Urinary bladder (tissue), 4 donors: ENCODE measurements around the gene CTSS. TPM values are rescaled to one million over a fixed set of nuclear protein-coding genes. Genes with fewer than 3 reads are reported as not detected.
"Not testable (repeated sequence)": the region's sequence is repeated elsewhere in the genome, so short reads cannot be mapped to it uniquely, and the experiment has no call there.

ENCODE experiments used
- DNase-seq: peaks from one replicate; pipeline ENCODE4 v3.0.0-alpha.2; 2015; ENCODE audit errors: extremely low spot score
- H3K27ac ChIP-seq: one replicate; pipeline ENCODE4 v1.5.1; 2013; ENCODE audit warnings: low read depth, mild to moderate bottlenecking, moderate library complexity
- H3K36me3 ChIP-seq: one replicate; pipeline ENCODE4 v1.6.1; 2013; ENCODE audit warnings: mild to moderate bottlenecking, moderate library complexity; ENCODE audit not compliant: insufficient read depth
- H3K4me1 ChIP-seq: one replicate; pipeline ENCODE4 v1.6.1; 2013; ENCODE audit warnings: mild to moderate bottlenecking, moderate library complexity; ENCODE audit not compliant: insufficient read depth
- H3K4me3 ChIP-seq: one replicate; pipeline ENCODE4 v1.5.1; 2013; ENCODE audit warnings: low read depth, low read length
- WGBS: extraction: QIAGEN DNeasy Blood & Tissue Kit; methylation state at CpG from one replicate; pipeline ENCODE4 v1.1.7; 2013; 5-methylcytosine and 5-hydroxymethylcytosine counted together
- polyA plus RNA-seq: library from polyadenylated mRNA; stranded (reverse); fragments of 200-250 nt; gene quantifications from one replicate; pipeline ENCODE4 v1.2.3, GENCODE V29; 2013
- total RNA-seq: library from RNA; depleted of rRNA; stranded (reverse); fragments of >200 nt; gene quantifications from one replicate; pipeline ENCODE4 v1.2.3, GENCODE V29; 2014
- donor health status: healthy with polysubstance abuse.
- donor health status: healthy.

CTSS gene
- total RNA-seq (44.8 TPM), polyA plus RNA-seq (58.2 TPM)

DNA sequence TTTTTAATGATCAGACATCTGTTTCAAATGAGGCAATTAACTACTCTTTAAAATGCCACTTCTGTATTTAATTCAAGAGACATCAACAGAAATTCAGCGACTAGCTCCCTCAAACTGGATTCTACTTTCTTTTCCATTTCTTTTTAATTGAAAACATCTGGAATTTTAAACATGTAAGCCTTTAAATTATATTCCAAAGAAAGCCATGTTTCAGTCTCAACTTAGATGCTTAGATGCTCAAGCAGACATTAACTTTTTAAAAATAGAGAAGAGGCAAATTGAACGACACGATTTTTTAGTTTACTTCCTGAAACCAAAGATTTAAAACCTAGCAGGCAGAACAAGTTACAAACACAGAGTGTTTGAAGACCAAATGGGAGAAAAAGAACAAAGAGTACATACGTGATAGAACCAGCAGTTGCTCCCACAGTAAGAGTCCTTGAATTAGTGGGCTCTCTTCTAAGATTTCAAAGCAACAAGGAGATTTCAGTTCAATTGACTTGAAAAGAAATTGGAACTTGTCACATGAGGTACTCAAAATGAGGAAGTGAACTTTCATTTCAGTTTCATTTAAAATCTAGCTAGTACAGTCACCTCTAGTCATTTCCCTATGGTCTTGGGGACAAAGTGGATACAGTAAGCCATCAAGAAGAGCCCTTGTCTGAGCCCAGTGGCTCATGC lies at the start of gene CTSS:
TSS of gene CTSS (minus strand) at position 483 of the 681 bp plus-strand sequence. CDS start 1,015 bp downstream, outside the sequence.
- Histone ChIP-seq H3K27ac (peak within 1 kb of the TSS; percentile 85), H3K36me3 (peaks cover 2% of the 10 kb centered on the region), H3K4me1 (peaks cover 2% of the 10 kb centered on the region), H3K4me3 (peak within 1 kb of the TSS; percentile 40)
- WGBS, result 17% methylated on average over 4 of the region's 4 CpGs
- peak; percentile 17 for DNase-seq

DNA sequence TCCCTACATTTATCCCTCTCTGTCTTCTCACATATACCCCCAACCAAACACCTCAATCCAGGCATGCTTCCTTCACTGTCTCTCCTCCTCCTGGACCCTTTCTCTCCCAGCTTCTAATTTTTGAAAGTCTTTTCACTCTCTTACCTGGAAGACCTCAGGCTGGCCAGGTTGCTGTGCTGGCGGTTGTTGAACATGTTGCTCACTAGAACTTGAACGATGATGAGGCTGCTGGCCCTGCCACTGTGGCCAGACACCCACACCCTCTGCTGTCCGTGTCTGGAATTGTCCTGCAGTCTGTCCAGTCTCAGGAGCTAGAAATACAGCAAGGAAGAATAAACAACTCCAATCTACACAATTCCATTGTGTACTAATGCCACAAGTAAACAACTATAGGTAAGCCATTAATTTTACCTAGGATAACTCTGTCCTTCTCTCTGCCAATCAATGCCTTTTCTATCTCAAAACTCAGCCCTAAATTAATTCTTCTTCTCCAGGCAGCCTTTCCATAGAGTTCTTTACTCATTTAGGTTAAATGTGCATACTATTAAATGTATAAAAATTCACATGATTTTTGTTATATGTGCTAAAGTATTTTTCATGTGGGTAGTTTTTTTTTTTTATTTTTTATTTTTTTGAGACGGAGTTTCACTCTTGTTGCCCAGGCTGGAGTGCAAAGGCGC lies 47.6 kb upstream of the CTSS start:
- DNase-seq, result no peak
- Histone ChIP-seq H3K36me3 (peaks cover 9% of the 10 kb centered on the region), H3K4me1 (no peaks in the 10 kb centered on the region), H3K4me3 (no peak overlapping the region), H3K27ac (no peak overlapping the region)
- WGBS, result 44% methylated on average over 5 of the region's 5 CpGs

DNA sequence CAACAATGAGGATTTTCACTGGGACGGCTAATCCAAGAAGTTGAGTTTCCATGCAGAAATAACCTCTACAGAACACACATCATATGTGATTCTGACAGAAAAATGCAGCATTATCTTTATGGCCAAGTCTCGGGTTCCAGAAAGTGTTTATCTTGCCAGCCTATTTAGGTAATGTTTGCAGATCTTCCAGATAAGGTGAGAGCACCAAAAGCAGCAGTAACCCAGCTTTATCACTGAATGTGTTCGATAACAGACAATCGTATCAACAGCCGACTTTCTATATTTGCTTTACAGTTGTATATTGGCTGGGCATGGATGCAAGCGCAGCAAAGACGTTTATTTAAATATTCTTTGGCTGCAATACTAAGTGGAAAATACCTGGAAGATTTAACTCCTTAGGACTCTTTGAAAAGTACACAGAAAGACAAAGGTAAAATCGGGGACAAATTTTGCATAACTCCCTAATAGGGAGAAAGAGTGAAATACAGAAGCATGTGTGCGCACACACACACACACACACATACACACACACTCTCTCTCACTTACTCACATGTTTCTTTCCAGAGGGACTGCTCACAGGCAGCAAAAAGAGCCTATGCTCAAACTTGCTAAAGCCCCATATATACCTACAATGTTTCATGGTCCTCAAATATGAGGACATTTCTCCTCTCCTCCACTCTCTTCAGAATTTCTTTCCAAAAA lies 45.5 kb upstream of the CTSS start:
- Histone ChIP-seq H3K4me3 (no peak overlapping the region), H3K4me1 (no peaks in the 10 kb centered on the region), H3K27ac (peak overlapping the region; percentile 23), H3K36me3 (peaks cover 6% of the 10 kb centered on the region)
- WGBS, result 28% methylated on average over 9 of the region's 9 CpGs
- DNase-seq, result no peak

DNA sequence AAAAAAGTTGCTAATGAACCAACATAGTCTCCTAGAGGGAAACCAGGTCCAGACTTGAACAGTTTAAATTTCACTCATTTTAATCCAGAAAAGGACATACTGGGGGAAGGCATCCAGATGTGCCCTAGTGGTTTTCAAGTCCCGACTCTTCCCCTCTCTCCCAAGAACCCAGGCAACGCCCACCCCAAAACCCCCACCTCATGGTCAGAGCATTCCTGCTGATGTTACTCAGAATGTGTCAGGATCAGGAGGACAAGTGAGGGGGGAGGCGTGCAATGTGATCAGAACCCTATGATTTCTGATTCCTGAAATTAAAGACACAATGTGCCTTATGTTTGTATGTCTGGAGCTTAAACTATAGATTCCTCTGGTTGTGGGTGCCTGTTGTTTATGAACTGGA lies 44.1 kb upstream of the CTSS start:
- Histone ChIP-seq H3K36me3 (peaks cover 7% of the 10 kb centered on the region), H3K4me3 (no peak overlapping the region), H3K4me1 (no peaks in the 10 kb centered on the region), H3K27ac (no peak overlapping the region)
- no peak for DNase-seq
- 39% methylated on average over 3 of the region's 3 CpGs for whole genome bisulfite sequencing

DNA sequence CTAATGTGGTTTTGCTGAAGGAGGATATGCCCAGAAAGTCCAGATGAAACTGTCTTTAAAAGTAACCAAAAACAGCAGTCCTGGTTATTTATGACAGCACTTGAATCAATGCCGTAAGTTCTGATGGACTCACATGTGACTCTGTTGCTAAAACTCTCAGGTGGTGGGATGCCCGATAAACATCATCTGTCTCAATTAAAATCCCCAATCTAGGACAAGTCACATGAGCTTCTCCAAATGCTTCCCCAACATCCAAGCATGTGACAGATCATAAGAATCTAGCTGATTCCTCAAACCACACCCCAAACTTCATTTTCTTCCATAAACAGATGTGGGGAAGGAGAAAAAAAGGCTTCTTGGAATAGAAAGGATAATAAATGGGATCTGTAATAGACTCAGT lies 43.3 kb upstream of the CTSS start:
- no peak for DNase-seq
- peak overlapping the region; percentile 41 for H3K27ac ChIP-seq
- H3K4me3 ChIP-seq, result peak overlapping the region; percentile 5
- H3K4me1 ChIP-seq, result peaks cover under 1% of the 10 kb centered on the region
- WGBS, result 25% methylated on average over 2 of the region's 2 CpGs
- H3K36me3 ChIP-seq, result peaks cover 7% of the 10 kb centered on the region

DNA sequence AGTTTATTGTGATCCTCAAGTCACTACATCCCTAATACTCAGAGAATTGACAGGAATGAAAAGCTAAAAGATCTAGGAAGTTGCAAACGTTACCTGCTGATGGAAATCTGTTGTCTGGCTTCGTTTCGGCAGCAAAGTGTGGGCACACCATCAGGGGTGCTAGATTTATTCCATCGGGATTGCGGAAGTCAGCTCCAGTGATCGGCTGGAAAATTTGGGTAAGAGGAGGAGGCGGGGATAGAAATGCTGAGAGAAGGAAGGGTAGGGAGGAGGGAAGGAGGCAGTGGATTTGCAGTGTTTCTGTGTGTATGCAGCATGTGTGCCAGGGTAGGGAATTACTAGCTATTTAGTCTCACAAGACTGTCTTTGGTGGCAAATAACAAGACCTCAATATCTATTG lies 42.5 kb upstream of the CTSS start, which contains the start of gene CTSK:
TSS of gene CTSK (minus strand) at position 140 of the 400 bp plus-strand sequence. CDS start 1,455 bp downstream, outside the sequence.
- WGBS, result 22% methylated on average over 7 of the region's 7 CpGs
- DNase-seq, result no peak
- Histone ChIP-seq H3K4me1 (peaks cover 2% of the 10 kb centered on the region), H3K27ac (peak within 1 kb of the TSS; percentile 41), H3K36me3 (peaks cover 6% of the 10 kb centered on the region), H3K4me3 (peak within 1 kb of the TSS; percentile 49)

DNA sequence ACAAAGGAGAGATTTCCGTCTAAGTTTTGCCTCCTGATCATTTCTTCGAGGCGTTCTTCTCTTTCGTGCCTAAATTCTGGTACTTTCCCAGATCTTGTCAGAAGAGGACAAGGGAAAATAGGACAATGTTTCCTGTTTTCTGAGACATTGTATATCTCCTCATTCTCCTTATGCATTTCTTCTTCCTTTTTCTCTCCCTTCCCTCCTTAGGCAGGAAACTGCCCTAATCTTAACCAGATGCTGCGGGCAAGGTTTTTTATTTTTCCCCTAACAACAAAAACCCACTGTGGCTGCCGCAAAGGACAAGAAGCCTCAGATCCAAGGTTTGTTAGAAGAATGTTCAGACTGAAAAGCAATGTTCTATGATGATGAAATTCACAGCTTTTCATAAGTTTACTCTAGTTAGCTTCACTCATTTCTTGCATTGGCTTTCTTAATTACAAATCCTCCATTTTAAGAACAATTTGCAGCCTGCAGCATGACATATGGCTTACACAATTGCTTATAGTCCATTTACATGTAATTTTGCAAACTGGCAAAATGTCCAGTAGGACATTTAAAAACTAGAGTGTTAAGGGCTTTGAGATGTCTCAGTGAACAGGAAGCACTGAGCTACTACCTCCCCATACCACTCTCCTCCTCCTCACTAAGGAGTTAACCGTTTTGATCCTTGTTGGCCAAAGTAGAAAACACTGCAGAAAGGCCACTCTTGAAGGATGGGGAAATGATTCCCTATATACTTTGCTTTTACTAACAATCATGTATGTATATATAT lies 41.9 kb upstream of the CTSS start:
- Histone ChIP-seq H3K27ac (peak overlapping the region; percentile 35), H3K4me1 (peaks cover 2% of the 10 kb centered on the region), H3K4me3 (peak overlapping the region; percentile 49), H3K36me3 (peaks cover 4% of the 10 kb centered on the region)
- 9% methylated on average over 7 of the region's 7 CpGs for WGBS
- DNase-seq, result no peak

DNA sequence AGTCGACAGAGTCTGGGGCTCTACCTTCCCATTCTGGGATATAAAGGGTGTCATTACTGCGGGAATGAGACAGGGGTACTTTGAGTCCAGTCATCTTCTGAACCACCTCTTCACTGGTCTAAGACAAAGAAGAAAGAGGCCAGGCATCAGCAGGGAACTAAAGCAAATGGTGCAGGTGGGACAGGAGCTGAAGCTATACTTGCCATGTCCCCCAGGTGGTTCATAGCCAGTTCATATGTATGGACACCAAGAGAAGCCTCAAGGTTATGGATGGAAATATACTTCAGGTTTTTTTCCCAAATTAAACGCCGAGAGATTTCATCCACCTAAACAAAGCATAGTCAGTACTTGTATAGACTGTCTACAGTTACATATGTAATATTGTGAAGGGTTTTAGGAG lies 40.3 kb upstream of the CTSS start:
- 69% methylated on average over 4 of the region's 4 CpGs for WGBS
- Histone ChIP-seq H3K4me1 (peaks cover 2% of the 10 kb centered on the region), H3K4me3 (no peak overlapping the region), H3K36me3 (peaks cover 4% of the 10 kb centered on the region), H3K27ac (no peak overlapping the region)
- DNase-seq, result no peak

DNA sequence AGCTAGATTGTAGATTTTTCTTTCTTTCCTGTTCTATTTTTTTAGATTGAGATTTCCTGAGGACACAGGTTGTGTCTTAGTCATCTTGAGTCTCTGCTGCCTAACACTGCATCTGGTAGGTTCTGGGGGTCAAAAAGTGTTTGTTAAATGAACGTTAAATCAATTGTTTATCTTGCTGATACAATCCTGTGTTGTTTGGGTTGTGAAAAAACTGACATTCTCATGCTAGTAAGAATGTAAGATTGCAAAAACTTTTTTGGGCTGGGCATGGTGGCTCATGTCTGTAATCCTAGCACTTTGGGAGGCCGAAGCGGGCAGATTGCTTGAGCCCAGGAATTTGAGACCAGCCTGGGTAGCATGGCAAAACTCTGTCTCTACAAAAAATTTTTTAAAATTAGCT lies 39.1 kb upstream of the CTSS start:
- Histone ChIP-seq H3K4me3 (no peak overlapping the region), H3K36me3 (peaks cover 4% of the 10 kb centered on the region), H3K4me1 (peaks cover 2% of the 10 kb centered on the region), H3K27ac (no peak overlapping the region)
- DNase-seq, result no peak
- 73% methylated on average over 3 of the region's 3 CpGs for WGBS

DNA sequence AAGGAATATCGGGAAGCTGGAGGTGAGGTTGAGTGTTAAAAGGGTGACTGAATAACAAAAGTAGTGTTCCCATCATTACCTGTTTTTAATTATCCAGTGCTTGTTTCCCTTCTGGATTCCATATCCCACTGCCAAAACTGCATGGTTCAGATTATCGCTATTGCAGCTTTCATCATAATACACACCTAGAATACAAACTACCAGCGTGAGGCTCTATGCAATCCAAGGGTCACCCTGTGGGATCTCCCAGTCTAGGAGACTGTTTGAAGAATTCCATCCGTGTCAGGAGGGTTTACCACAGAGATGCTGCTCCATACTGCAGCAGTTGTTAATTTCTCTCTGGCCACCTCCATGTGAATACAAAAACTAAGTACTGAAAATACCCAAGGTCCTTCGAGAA lies 33.5 kb upstream of the CTSS start:
- no peak overlapping the region for H3K4me3 ChIP-seq
- H3K4me1 ChIP-seq, result peaks cover 2% of the 10 kb centered on the region
- H3K27ac ChIP-seq, result no peak overlapping the region
- 78% methylated on average over 5 of the region's 5 CpGs for WGBS
- H3K36me3 ChIP-seq, result peaks cover 5% of the 10 kb centered on the region
- DNase-seq, result no peak

DNA sequence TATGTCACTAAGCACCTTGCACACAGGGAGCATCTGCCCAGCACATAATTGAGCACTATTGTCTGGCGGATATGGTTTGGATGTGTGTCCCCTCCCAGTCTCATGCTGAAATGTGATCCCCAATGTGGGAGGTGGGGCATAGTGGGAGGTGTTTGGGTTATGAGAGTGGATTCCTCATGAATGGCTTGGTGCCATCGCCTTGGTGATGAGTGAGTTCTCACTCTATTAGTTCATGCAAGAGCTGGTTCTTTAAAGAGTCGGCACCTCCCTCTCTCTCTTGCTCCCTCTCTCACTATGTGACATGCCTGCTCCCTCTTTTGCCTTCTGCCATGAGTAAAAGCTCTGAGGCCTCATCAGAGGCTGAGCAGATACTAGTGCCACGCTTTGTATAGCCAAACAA lies 32.9 kb upstream of the CTSS start:
- no peaks in the 10 kb centered on the region for H3K4me1 ChIP-seq
- no peak for DNase-seq
- H3K4me3 ChIP-seq, result no peak overlapping the region
- WGBS, result 65% methylated on average over 4 of the region's 4 CpGs
- peaks cover 3% of the 10 kb centered on the region for H3K36me3 ChIP-seq
- H3K27ac ChIP-seq, result no peak overlapping the region

DNA sequence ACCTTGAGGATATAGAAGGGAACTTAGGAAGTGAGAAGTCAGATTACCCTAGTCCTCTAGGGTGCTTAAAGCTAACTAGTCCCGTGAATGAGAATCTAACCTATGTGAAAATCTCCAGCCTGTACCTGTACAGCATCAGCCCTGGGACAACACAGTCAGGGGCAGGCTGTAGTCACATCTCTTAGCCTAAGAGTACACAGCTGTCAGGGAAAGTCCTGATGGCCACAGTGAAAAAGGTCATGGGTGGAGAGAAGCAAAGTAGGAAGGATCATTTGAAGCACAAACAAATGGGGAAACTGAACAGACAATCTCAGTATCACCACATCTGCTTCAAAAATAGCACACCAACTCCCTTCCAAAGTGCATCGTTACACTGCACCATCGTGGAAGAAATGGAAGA lies 30.8 kb upstream of the CTSS start:
- no peak for DNase-seq
- Histone ChIP-seq H3K27ac (no peak overlapping the region), H3K4me1 (no peaks in the 10 kb centered on the region), H3K36me3 (peaks cover 3% of the 10 kb centered on the region), H3K4me3 (no peak overlapping the region)
- WGBS, result 77% methylated on average over 3 of the region's 3 CpGs

DNA sequence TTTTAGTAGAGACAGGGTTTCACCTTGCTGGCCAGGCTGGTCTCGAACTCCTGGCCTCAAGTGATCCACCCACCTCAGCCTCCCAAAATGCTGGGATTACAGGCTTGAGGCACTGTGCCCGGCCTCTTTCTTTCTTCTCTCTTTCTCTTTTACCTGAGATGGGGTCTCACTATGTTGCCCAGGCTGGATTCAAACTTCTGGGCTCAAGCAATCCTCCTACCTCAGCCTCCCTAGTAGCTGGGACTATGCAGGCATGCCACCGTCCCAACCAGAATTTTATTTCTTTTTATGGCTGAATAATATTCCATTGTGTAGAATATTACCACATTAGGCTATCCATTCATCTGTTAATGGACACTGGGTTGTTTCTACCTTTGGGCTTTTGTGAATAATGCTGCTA lies 28.2 kb upstream of the CTSS start:
- not testable (repeated sequence) for H3K4me1 ChIP-seq, H3K27ac ChIP-seq, DNase-seq, H3K4me3 ChIP-seq, H3K36me3 ChIP-seq
- 95% methylated on average over 3 of the region's 3 CpGs for WGBS
